GM12878 (cell line): ENCODE results near the gene STX7. TPM values are rescaled to one million over a fixed set of nuclear protein-coding genes. Genes with fewer than 3 reads are reported as not detected.

Experiments used
- ATAC-seq: fragments of 200-7000 bp; cut with Tn5 transposase; 3 replicates; pipeline ENCODE4 v1.9.1; 2020; ENCODE audit warnings: mild to moderate bottlenecking, moderate library complexity
- BruUV-seq: library from RNA; stranded (reverse); fragments of 400-500 nt; replicated peaks from 2 replicates; lab custom pipeline; 2021; lab: Mats Ljungman, UMichigan
- CTCF ChIA-PET: fragments of 300-600 bp; sonication (Branson Sonifier 250); formaldehyde crosslinking; extraction: SDS; loops from one replicate; lab custom pipeline; 2021; ENCODE audit warnings: inconsistent platforms; lab: Yijun Ruan, JAX
- POLR2A ChIA-PET: fragments of 350-600 bp; formaldehyde crosslinking; extraction: SDS; loops from one replicate; lab custom pipeline; 2021; ENCODE audit warnings: inconsistent platforms; lab: Charles Lee
- RAD21 ChIA-PET: fragments of 300-600 bp; sonication (Branson Sonifier 250); formaldehyde crosslinking; loops from one replicate; lab custom pipeline; 2023; ENCODE audit warnings: antibody characterized with exemption; ENCODE audit not compliant: unreplicated experiment; lab: Charles Lee
- SMC1A ChIA-PET: fragments of 300-600 bp; sonication (Branson Sonifier 250); formaldehyde crosslinking; loops from one replicate; lab custom pipeline; 2023; ENCODE audit not compliant: unreplicated experiment, uncharacterized antibody; lab: Charles Lee
- DNase-seq: peaks from one replicate; pipeline ENCODE4 v3.0.0-alpha.2; 2011; ENCODE audit warnings: low read depth, low spot score
- FAIRE-seq: peaks from 3 replicates; lab custom pipeline; 2011; peaks lifted over from hg19 to GRCh38; lab: Jason Lieb, UNC
- H2AFZ ChIP-seq: 2 replicates; pipeline ENCODE4 v1.6.0; 2011; ENCODE audit warnings: low read depth, low read length, control low read depth; ENCODE audit not compliant: control insufficient read depth
- H3K27ac ChIP-seq: 2 replicates; pipeline ENCODE4 v1.5.1; 2011; ENCODE audit warnings: control low read depth; ENCODE audit not compliant: control insufficient read depth, insufficient read depth
- H3K27me3 ChIP-seq, 2 experiments: replicated peaks in 1 of 2; 2 replicates each; pipeline versions ENCODE4 v1.6.0 to v1.6.1; 2011; ENCODE audit warnings: low read length in 1 of 2; ENCODE audit not compliant: control insufficient read depth in 2 of 2, insufficient read depth in 2 of 2
- H3K36me3 ChIP-seq, 2 experiments: 2 replicates each; pipeline ENCODE4 v1.5.1; 2011; ENCODE audit warnings: low read length in 1 of 2; ENCODE audit not compliant: control insufficient read depth in 2 of 2, insufficient read depth in 2 of 2
- H3K4me1 ChIP-seq: 2 replicates; pipeline ENCODE4 v1.6.1; 2011; ENCODE audit warnings: mild to moderate bottlenecking, low read length, moderate library complexity, mixed read lengths; ENCODE audit not compliant: control insufficient read depth, insufficient read depth
- H3K4me2 ChIP-seq: 2 replicates; pipeline ENCODE4 v1.6.0; 2011; ENCODE audit warnings: control low read depth; ENCODE audit not compliant: control insufficient read depth, insufficient read depth
- H3K4me3 ChIP-seq: fragments of 200-600 bp; sonication (generic); 2 replicates; pipeline ENCODE4 v1.5.1; 2016
- H3K79me2 ChIP-seq: 2 replicates; pipeline ENCODE4 v1.6.0; 2011; ENCODE audit warnings: low read length; ENCODE audit not compliant: control insufficient read depth, insufficient read depth
- H3K9ac ChIP-seq: 2 replicates; pipeline ENCODE4 v1.8.0; 2011; ENCODE audit warnings: low read length, control low read depth, mixed read lengths; ENCODE audit not compliant: control insufficient read depth, insufficient read depth
- H3K9me3 ChIP-seq: replicated peaks from 3 replicates; pipeline ENCODE4 v1.5.1; 2011; ENCODE audit warnings: mild to moderate bottlenecking, low read length; ENCODE audit not compliant: control insufficient read depth, insufficient read depth
- H4K20me1 ChIP-seq: 2 replicates; pipeline ENCODE4 v1.6.0; 2011; ENCODE audit not compliant: control insufficient read depth, insufficient read depth
- CEBPB ChIP-seq, 2 experiments: fragments of 150-350 bp in 1 of 2; IDR thresholded peaks; 2 replicates each; pipeline ENCODE4 v1.6.1; 2012 to 2014; ENCODE audit warnings: low read depth in 2 of 2, low read length in 2 of 2, borderline replicate concordance in 1 of 2, inconsistent platforms in 1 of 2
- E4F1 ChIP-seq: fragments of 450-650 bp; IDR thresholded peaks from 2 replicates; pipeline ENCODE4 v1.6.1; 2018; ENCODE audit warnings: borderline replicate concordance, mild to moderate bottlenecking; ENCODE audit not compliant: partially characterized antibody
- ELK1 ChIP-seq: IDR thresholded peaks from 2 replicates; pipeline ENCODE4 v1.6.1; 2012; ENCODE audit warnings: low read depth, low read length, improper control_type of control experiment
- ETV6 ChIP-seq, 2 experiments: fragments of 450-650 bp in 1 of 2; IDR thresholded peaks in 1 of 2; conservative IDR thresholded peaks in 1 of 2; 2 replicates each; pipeline ENCODE4 v1.6.1; 2014; ENCODE audit warnings: antibody characterized with exemption in 1 of 2, borderline replicate concordance in 1 of 2, low read depth in 1 of 2, mild to moderate bottlenecking in 1 of 2, moderate library complexity in 1 of 2
- JUND ChIP-seq: IDR thresholded peaks from 2 replicates; pipeline ENCODE4 v1.6.1; 2012; ENCODE audit warnings: low read depth, mild to moderate bottlenecking, low read length, improper control_type of control experiment, moderate library complexity
- MTA2 ChIP-seq: fragments of 450-650 bp; IDR thresholded peaks from 2 replicates; pipeline ENCODE4 v1.6.1; 2016; ENCODE audit warnings: low read depth, mild to moderate bottlenecking, moderate library complexity
- NFYA ChIP-seq: IDR thresholded peaks from 2 replicates; pipeline ENCODE4 v1.6.1; 2011; ENCODE audit warnings: low read depth, mild to moderate bottlenecking, low read length, improper control_type of control experiment, borderline replicate concordance
- NRF1 ChIP-seq: conservative IDR thresholded peaks from 2 replicates; pipeline ENCODE4 v1.6.1; 2011; ENCODE audit warnings: mild to moderate bottlenecking, low read depth, low read length, improper control_type of control experiment
- PBX3 ChIP-seq: IDR thresholded peaks from 2 replicates; pipeline ENCODE4 v1.6.1; 2011; ENCODE audit warnings: mild to moderate bottlenecking, low read depth, low read length, moderate library complexity; ENCODE audit not compliant: insufficient replicate concordance
- RAD21 ChIP-seq: IDR thresholded peaks from 2 replicates; pipeline ENCODE4 v1.6.1; 2011; ENCODE audit warnings: mild to moderate bottlenecking, low read depth, low read length, moderate library complexity; ENCODE audit not compliant: insufficient read depth
- REST ChIP-seq: IDR thresholded peaks from 2 replicates; pipeline ENCODE4 v1.6.1; 2012; ENCODE audit warnings: mild to moderate bottlenecking, low read depth, low read length
- SUZ12 ChIP-seq: fragments of 200-600 bp; sonication (generic); IDR thresholded peaks from one replicate; pipeline ENCODE4 v1.6.1; 2018; ENCODE audit warnings: antibody characterized with exemption, mild to moderate bottlenecking; ENCODE audit not compliant: unreplicated experiment
- WGBS: methylation state at CpG from one replicate; pipeline ENCODE4 v1.1.6; 2016; ENCODE audit warnings: low lambda C conversion rate; ENCODE audit not compliant: insufficient replicate concordance, insufficient coverage; ENCODE audit errors: missing lambda C conversion rate; 5-methylcytosine and 5-hydroxymethylcytosine counted together
- in situ Hi-C: fragments of 300-500 bp; cut with MboI; formaldehyde crosslinking; loops from 9 replicates; pipeline ENCODE4 v1.14.3; 2018; ENCODE audit warnings: mixed read lengths
- intact Hi-C: fragments of 100-400 bp; cut with micrococcal nuclease; formaldehyde crosslinking; loops from one replicate; pipeline ENCODE4 v1.14.2; 2022; ENCODE audit not compliant: unreplicated experiment
- polyA plus RNA-seq, 11 experiments: library from polyadenylated mRNA; depleted of rRNA in 4 of 11; unstranded in 6 of 11; stranded (reverse) in 5 of 11; fragments of >200 nt; fragmentation: Nextera tagmentation in 4 of 11; fragmentation: Illumina TruSeq in 1 of 11; extraction: Ambion mirVana in 4 of 11; extraction: Trizol in 1 of 11; gene quantifications; 1 replicate in 1 of 11; 2 replicates in 10 of 11; pipeline versions ENCODE4 v1.2.1 to v1.2.3, GENCODE V29; 2011 to 2016; ENCODE audit warnings: inconsistent platforms in 2 of 11, missing spikeins in 2 of 11, low read depth in 1 of 11
- total RNA-seq, 4 experiments: library from RNA; depleted of rRNA in 3 of 4; stranded (reverse); fragments of >200 nt in 3 of 4; fragmentation: Illumina TruSeq in 1 of 4; extraction: Trizol in 1 of 4; gene quantifications; 2 replicates each; pipeline versions ENCODE4 v1.2.1 to v1.2.3, GENCODE V29; 2013 to 2021

STX7 gene
- total and polyA plus RNA-seq, 10 of the 15 experiments (the other 5 are each of a cell fraction or from before 2014, with no cell fraction given): 26.5 to 75.5 (median 51.3) TPM

- in situ Hi-C loops: no loop called here
- FAIRE-seq: no peak
- POLR2A ChIA-PET: interaction anchor here (0.6 to 4.4 kb wide), 3 partner anchors 13 to 32 kb away, joined by 3 to 25 read pairs (median 6); partner anchors contain the start of gene STX7
- Histone ChIP-seq H3K9ac (peak overlapping the region; percentile 4; the same call in 1 of the 2 replicates), H4K20me1 (no peaks in the 10 kb centered on the region), H3K27ac (peak overlapping the region; percentile 76), H3K36me3 (peaks cover 3 to 15% of the 10 kb centered on the region in 2 experiments), H3K9me3 (peaks cover 12% of the 10 kb centered on the region), H3K4me3 (peak overlapping the region; percentile 53), H3K4me2 (peak overlapping the region; percentile 79), H2AFZ (no peak overlapping the region), H3K27me3 (no peaks in the 10 kb centered on the region), H3K79me2 (peaks cover 68% of the 10 kb centered on the region), H3K4me1 (peaks cover 64% of the 10 kb centered on the region)
- RAD21 ChIA-PET: interaction anchor here (0.8 to 3.4 kb wide), 9 partner anchors 10 to 254 kb away, joined by 3 to 26 read pairs (median 7); partner anchors contain the start of gene STX7
- SMC1A ChIA-PET: interaction anchor here (0.7 to 4.4 kb wide), 16 partner anchors 9 to 376 kb away, joined by 3 to 25 read pairs (median 8); partner anchors contain the start of gene STX7
- no peak for ATAC-seq
- CTCF ChIA-PET: interaction anchor here (0.8 to 4.8 kb wide), 8 partner anchors 11 to 269 kb away, joined by 3 to 43 read pairs (median 5); partner anchors contain the start of gene STX7
- intact Hi-C loops: loop anchor here (5.0 kb wide), 1 partner anchor 39 kb away; no protein-coding TSS in a partner anchor
- no peak for DNase-seq
- no TSS peak for BruUV-seq
- TF ChIP-seq E4F1 (no peak), NFYA (no peak), SUZ12 (no peak), RAD21 (no peak), NRF1 (no peak), PBX3 (no peak), REST (no peak), ELK1 (no peak), CEBPB (IDR thresholded peaks at IDR 0.05; ENCODE audit: borderline replicate concordance in 1 of 2, low read depth in 2 of 2, low read length in 2 of 2) (no peak), JUND (no peak), ETV6 (conservative IDR thresholded peaks at IDR 0.05 in 1 of 2, IDR thresholded peaks at IDR 0.05 in 1 of 2; ENCODE audit: borderline replicate concordance in 1 of 2, low read depth in 1 of 2) (no peak), MTA2 (no peak)
- 17% methylated on average over 4 of the region's 4 CpGs for WGBS
These were observed 16.3 kb downstream of the STX7 start for GRCh38 chr6:132496519-132497180.
